Measurements from ENCODE around the gene FBN2. TPM values are rescaled to one million over a fixed set of nuclear protein-coding genes. Genes with fewer than 3 reads are reported as not detected.

Gene FBN2
- total and polyA plus RNA-seq, 7 donors: 0.23 to 2.0 (median 0.51) TPM; not detected in 1

- Histone ChIP-seq H3K36me3 (no peaks in the 10 kb centered on the region), H3K9me3 (no peaks in the 10 kb centered on the region), H3K4me3 (no peak overlapping the region), H3K27ac (no peak overlapping the region), H3K4me1 (peaks cover 0 to 14% (median 3%) of the 10 kb centered on the region in 4 donors), H3K27me3 (no peaks in the 10 kb centered on the region)
- DNase-seq: no peak
- intact Hi-C loops (cut with DNase I): no loop called here
- TF ChIP-seq, protein P1, sequence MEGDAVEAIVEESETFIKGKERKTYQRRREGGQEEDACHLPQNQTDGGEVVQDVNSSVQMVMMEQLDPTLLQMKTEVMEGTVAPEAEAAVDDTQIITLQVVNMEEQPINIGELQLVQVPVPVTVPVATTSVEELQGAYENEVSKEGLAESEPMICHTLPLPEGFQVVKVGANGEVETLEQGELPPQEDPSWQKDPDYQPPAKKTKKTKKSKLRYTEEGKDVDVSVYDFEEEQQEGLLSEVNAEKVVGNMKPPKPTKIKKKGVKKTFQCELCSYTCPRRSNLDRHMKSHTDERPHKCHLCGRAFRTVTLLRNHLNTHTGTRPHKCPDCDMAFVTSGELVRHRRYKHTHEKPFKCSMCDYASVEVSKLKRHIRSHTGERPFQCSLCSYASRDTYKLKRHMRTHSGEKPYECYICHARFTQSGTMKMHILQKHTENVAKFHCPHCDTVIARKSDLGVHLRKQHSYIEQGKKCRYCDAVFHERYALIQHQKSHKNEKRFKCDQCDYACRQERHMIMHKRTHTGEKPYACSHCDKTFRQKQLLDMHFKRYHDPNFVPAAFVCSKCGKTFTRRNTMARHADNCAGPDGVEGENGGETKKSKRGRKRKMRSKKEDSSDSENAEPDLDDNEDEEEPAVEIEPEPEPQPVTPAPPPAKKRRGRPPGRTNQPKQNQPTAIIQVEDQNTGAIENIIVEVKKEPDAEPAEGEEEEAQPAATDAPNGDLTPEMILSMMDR (IDR thresholded peaks at IDR 0.05): no peak
- TF ChIP-seq POLR2A (IDR thresholded peaks at IDR 0.05) (no peak), POLR2AphosphoS5 (IDR thresholded peaks at IDR 0.05) (no peak), EP300 (IDR thresholded peaks at IDR 0.05) (no peak)
- 74 to 89% methylated on average over 7 of the region's 7 CpGs for WGBS, 2 donors
These were observed 301.7 kb downstream of the FBN2 start for GRCh38 chr5:128236334-128236733.

- Histone ChIP-seq H3K4me3 (no peak overlapping the region), H3K36me3 (no peaks in the 10 kb centered on the region), H3K27me3 (no peaks in the 10 kb centered on the region), H3K4me1 (peaks cover 0 to 14% (median 3%) of the 10 kb centered on the region in 4 donors), H3K9me3 (no peaks in the 10 kb centered on the region), H3K27ac (no peak overlapping the region)
- intact Hi-C loops (cut with DNase I): no loop called here
- WGBS, 2 donors: 93 to 94% methylated on average over 7 of the region's 7 CpGs
- no peak for DNase-seq
- TF ChIP-seq, protein P1 (IDR thresholded peaks at IDR 0.05): no peak
- TF ChIP-seq POLR2A (IDR thresholded peaks at IDR 0.05): no peak
- no peak for TF ChIP-seq EP300 (IDR thresholded peaks at IDR 0.05)
- TF ChIP-seq POLR2AphosphoS5 (IDR thresholded peaks at IDR 0.05): no peak
These were observed 303.0 kb downstream of the FBN2 start for GRCh38 chr5:128234928-128235641.

DNA sequence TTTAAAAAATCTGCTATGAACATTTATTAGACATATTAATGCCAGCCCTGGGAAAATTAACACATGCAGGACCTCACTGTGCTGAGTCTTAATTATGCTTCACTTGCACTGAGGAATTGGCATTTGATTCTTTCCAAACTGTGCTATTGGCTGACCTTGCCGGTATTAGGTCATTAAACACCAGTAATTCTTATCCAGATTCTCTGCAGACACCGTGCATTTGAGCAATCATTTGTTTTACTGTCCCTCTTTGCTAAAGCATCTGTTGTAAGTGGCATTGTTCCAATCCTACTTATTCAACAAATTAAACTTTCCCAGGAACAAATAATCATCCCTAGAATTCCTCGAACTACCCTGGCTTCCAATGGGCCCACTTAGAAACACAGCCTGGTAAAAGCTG lies 309.5 kb downstream of the FBN2 start:
- Histone ChIP-seq H3K4me1 (peaks cover 0 to 13% (median 6%) of the 10 kb centered on the region in 4 donors), H3K36me3 (no peaks in the 10 kb centered on the region), H3K4me3 (no peak overlapping the region), H3K9me3 (no peaks in the 10 kb centered on the region), H3K27me3 (no peaks in the 10 kb centered on the region), H3K27ac (no peak overlapping the region)
- intact Hi-C loops (cut with DNase I): no loop called here
- TF ChIP-seq POLR2AphosphoS5 (IDR thresholded peaks at IDR 0.05) (peak in 2 of 4 donors; percentile 27 to 60), POLR2A (IDR thresholded peaks at IDR 0.05) (no peak)
- 63 to 64% methylated on average over 3 of the region's 3 CpGs for WGBS, 2 donors
- DNase-seq: no peak

DNA sequence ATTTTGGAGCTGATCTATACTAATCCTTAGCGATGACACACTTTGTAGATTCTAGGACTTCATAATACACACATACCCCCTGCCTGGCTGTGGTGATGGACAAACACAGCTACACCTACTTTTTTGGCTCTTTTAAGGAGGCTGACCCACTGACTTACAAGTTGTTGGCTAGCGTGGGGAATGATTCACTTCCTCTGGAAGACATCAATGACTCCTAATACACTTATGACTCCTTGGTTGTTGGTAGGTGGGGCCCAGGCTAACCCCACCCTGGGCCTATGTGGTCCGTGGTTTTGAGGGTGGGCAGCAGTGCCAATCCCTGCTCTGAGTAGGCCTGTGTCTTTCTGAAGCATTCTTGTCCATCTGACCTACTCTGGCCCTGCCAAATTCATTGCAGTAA lies 310.0 kb downstream of the FBN2 start:
- no peaks in the 10 kb centered on the region for H3K27me3 ChIP-seq
- intact Hi-C loops (cut with DNase I): no loop called here
- no peak for DNase-seq
- no peak overlapping the region for H3K27ac ChIP-seq
- H3K9me3 ChIP-seq: no peaks in the 10 kb centered on the region
- H3K36me3 ChIP-seq: no peaks in the 10 kb centered on the region
- peaks cover 0 to 13% (median 6%) of the 10 kb centered on the region in 4 donors for H3K4me1 ChIP-seq
- TF ChIP-seq EP300 (IDR thresholded peaks at IDR 0.05) (no peak), POLR2AphosphoS5 (IDR thresholded peaks at IDR 0.05) (no peak), POLR2A (IDR thresholded peaks at IDR 0.05) (no peak)
- TF ChIP-seq, protein P1 (IDR thresholded peaks at IDR 0.05): no peak
- 65 to 69% methylated on average over 3 of the region's 3 CpGs for WGBS, 2 donors
- no peak overlapping the region for H3K4me3 ChIP-seq

DNA sequence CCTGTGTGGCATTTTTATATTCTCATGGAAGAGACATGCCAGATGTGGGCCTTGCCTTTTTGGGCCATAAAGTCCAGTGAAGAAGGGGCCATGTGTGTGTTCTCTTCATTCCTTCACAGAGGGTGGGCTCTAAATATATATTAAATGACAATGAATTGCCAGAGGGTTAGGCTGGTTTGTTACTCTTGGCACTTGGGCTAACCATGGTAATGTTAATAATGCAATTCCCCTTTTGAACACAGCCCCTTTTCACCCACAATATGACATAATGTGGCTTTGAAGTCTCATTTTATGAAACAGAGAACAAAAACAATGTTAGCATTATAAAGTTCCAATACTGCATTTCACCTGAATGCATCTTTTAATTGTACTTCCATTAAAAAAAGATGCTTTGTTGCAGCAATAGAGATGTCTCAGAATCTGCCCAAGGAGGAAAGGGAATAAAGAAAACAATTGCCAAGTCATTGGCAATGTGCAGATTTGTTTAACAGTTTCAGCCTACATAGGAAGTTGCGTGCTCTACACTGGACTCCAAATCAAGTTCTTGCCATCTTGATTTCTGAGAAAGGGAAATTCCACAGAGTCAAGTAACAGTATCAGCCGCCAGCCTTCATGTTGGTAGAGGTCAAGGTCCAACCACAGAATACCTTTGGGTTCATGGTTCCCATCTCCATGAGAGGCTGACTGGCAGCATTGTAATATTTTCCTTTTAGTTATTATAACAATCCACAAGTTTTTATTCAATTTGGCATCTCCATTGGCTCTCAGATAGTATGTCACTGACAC lies 312.6 kb downstream of the FBN2 start:
- WGBS, 2 donors: 92 to 93% methylated on average over 2 of the region's 2 CpGs
- H3K27me3 ChIP-seq: no peaks in the 10 kb centered on the region
- H3K27ac ChIP-seq: no peak overlapping the region
- peaks cover 0 to 13% (median 6%) of the 10 kb centered on the region in 4 donors for H3K4me1 ChIP-seq
- no peak overlapping the region for H3K4me3 ChIP-seq
- H3K36me3 ChIP-seq: no peaks in the 10 kb centered on the region
- TF ChIP-seq POLR2AphosphoS5 (IDR thresholded peaks at IDR 0.05): no peak
- TF ChIP-seq, protein P1 (IDR thresholded peaks at IDR 0.05): no peak
- no peak for TF ChIP-seq POLR2A (IDR thresholded peaks at IDR 0.05)
- no peak for TF ChIP-seq EP300 (IDR thresholded peaks at IDR 0.05)
- DNase-seq: no peak
- intact Hi-C loops (cut with DNase I): no loop called here
- H3K9me3 ChIP-seq: no peaks in the 10 kb centered on the region
